Right lobe of liver (tissue), 6 donors: ENCODE results near the gene ACP7. TPM values are rescaled to one million over a fixed set of nuclear protein-coding genes. Genes with fewer than 3 reads are reported as not detected.

Experiments
- ATAC-seq, 4 donors: fragments of 200-7000 bp; cut with Tn5 transposase; one replicate each; pipeline ENCODE4 v1.9.1; 2020; ENCODE audit warnings: mild to moderate bottlenecking in 4 of 4, moderate library complexity in 4 of 4
- DNase-seq, 3 donors: peaks; one replicate each; pipeline ENCODE4 v3.0.0-alpha.2; 2020
- H3K27ac ChIP-seq, 3 donors: fragments of 200-600 bp; one replicate each; pipeline ENCODE4 v1.8.0; 2022
- H3K27me3 ChIP-seq, 2 donors: fragments of 200-600 bp; one replicate each; pipeline ENCODE4 v1.8.0; 2022
- H3K36me3 ChIP-seq, 4 donors: fragments of 200-600 bp; sonication (generic) in 1 of 4; one replicate each; pipeline versions ENCODE4 v1.5.1 to v1.8.0; 2017 to 2022; ENCODE audit warnings: control low read depth in 1 of 4
- H3K4me1 ChIP-seq, 4 donors: fragments of 200-600 bp; sonication (generic) in 1 of 4; one replicate each; pipeline versions ENCODE4 v1.5.1 to v1.8.0; 2017 to 2022; ENCODE audit warnings: control low read depth in 1 of 4
- H3K4me3 ChIP-seq, 3 donors: fragments of 200-600 bp; one replicate each; pipeline ENCODE4 v1.8.0; 2022
- H3K9me3 ChIP-seq, 4 donors: fragments of 200-600 bp; sonication (generic) in 1 of 4; one replicate each; pipeline versions ENCODE4 v1.5.1 to v1.8.0; 2017 to 2022; ENCODE audit warnings: control low read depth in 1 of 4
- CTCF ChIP-seq, 4 donors: fragments of 200-600 bp in 3 of 4; fragments of 450-650 bp in 1 of 4; IDR thresholded peaks; one replicate each; pipeline versions ENCODE4 v1.5.1 to v1.8.0; 2016 to 2022; ENCODE audit warnings: antibody characterized with exemption in 4 of 4, mild to moderate bottlenecking in 2 of 4
- POLR2A ChIP-seq: fragments of 450-650 bp; IDR thresholded peaks from one replicate; pipeline ENCODE4 v1.6.1; 2017; ENCODE audit warnings: antibody characterized with exemption, mild to moderate bottlenecking
- WGBS: methylation state at CpG from one replicate; pipeline ENCODE4 v1.1.6; 2018; ENCODE audit warnings: low coverage, low lambda C conversion rate; ENCODE audit not compliant: insufficient coverage; ENCODE audit errors: missing lambda C conversion rate; 5-methylcytosine and 5-hydroxymethylcytosine counted together
- intact Hi-C, 2 donors: fragments of 100-400 bp; cut with DNase I; formaldehyde crosslinking; loops; one replicate each; pipeline versions ENCODE4 v1.11.2 to v1.14.1; 2022
- total RNA-seq, 6 experiments: library from RNA; depleted of rRNA in 2 of 6; stranded (reverse); fragments of >200 nt in 2 of 6; fragmentation: NEBNext Ultra II Directional in 3 of 6; extraction: Animal tissue kit (Norgen Biotek cat#: 25700) in 3 of 6; gene quantifications; one replicate each; pipeline versions ENCODE4 v1.1.0 to v1.2.4, GENCODE V29; 2016 to 2023
- donor health status: DM: no; HTN: yes; CAD: no.
- donor health status: DM: no; HTN: no; CAD: no.
- donor health status: DM: no; HTN: no; CAD: no.
- donor health status: DM: no; HTN: yes; CAD: no.
- donor health status: DM: no; HTN: yes; CAD: no.

ACP7 gene
- total RNA-seq, 6 experiments from 2014 or later: not detected

DNA sequence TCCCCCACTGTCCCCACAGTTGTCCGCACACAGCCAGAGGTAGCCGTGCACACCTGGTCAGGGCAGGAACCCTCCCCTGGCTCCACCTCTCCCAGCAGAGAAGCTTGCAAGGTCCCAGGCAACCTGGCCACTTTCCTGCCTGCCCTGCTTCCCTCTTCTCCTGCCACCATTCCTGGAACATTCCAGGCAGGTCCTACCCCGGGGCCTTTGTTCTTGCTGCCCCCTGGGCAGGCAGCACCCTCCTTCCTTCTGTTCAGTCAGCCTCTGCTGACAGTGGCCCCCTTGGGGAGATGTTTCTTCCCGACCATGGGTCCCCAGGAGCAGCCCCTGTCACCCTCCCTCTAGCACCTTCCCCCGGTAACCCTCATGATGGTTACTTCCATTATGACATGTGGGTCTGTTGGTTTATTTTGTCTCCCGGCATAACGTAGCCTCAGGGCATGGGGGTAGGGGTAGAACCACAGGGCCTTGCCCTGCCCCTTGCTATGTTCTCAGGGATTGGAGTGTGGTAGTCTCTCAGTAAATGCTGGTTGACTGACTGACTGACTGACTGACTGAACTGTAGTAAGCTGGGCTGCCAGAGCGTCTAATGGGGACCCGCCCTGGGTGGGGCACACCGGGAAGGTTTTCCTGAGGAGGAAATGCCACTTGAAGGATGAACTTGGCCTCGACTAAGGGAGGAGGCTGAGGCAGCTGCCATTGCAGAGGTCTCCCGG is 52.2 kb downstream of the ACP7 start:
- intact Hi-C loops: loop anchor here (10.0 kb wide), 1 partner anchor 48 kb away; no protein-coding TSS in a partner anchor
- Histone ChIP-seq H3K27ac (no peak overlapping the region), H3K36me3 (no peaks in the 10 kb centered on the region), H3K4me3 (no peak overlapping the region), H3K9me3 (no peaks in the 10 kb centered on the region), H3K27me3 (no peaks in the 10 kb centered on the region), H3K4me1 (peaks cover 0 to 9% (median 4%) of the 10 kb centered on the region in 4 donors)
- ATAC-seq (no peak), DNase-seq (no peak)
- WGBS: 90% methylated on average over 9 of the region's 12 CpGs
- TF ChIP-seq CTCF (IDR thresholded peaks at IDR 0.05): no peak
- no peak for TF ChIP-seq POLR2A

DNA sequence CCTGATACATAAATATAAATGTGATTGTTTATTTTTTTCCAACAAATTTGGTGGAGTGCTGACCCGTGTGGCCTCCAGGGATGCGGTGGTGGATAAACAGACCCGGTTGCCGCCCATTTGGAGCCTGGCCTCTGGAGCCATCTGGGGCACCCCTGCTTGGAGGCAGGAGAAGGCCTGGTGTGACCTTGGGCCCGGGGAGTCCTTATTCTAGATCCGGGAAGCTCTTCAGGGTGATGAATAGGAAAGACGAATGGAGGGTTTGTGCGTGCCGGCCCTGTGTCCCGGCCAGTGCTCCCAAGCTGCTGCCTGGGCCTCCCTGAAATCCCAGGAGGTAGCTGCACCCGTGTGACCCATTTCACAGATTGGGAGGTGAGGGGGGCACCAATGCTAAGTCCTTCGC is 53.0 kb downstream of the ACP7 start:
- Histone ChIP-seq H3K9me3 (no peaks in the 10 kb centered on the region), H3K27me3 (no peaks in the 10 kb centered on the region), H3K4me3 (no peak overlapping the region), H3K4me1 (peaks cover 0 to 8% (median 4%) of the 10 kb centered on the region in 4 donors), H3K36me3 (no peaks in the 10 kb centered on the region), H3K27ac (no peak overlapping the region)
- TF ChIP-seq CTCF (IDR thresholded peaks at IDR 0.05) (no peak), POLR2A (no peak)
- intact Hi-C loops: loop anchor here (10.0 kb wide), 1 partner anchor 48 kb away; no protein-coding TSS in a partner anchor
- ATAC-seq (no peak), DNase-seq (no peak)
- 67% methylated on average over 5 of the region's 12 CpGs for WGBS

DNA sequence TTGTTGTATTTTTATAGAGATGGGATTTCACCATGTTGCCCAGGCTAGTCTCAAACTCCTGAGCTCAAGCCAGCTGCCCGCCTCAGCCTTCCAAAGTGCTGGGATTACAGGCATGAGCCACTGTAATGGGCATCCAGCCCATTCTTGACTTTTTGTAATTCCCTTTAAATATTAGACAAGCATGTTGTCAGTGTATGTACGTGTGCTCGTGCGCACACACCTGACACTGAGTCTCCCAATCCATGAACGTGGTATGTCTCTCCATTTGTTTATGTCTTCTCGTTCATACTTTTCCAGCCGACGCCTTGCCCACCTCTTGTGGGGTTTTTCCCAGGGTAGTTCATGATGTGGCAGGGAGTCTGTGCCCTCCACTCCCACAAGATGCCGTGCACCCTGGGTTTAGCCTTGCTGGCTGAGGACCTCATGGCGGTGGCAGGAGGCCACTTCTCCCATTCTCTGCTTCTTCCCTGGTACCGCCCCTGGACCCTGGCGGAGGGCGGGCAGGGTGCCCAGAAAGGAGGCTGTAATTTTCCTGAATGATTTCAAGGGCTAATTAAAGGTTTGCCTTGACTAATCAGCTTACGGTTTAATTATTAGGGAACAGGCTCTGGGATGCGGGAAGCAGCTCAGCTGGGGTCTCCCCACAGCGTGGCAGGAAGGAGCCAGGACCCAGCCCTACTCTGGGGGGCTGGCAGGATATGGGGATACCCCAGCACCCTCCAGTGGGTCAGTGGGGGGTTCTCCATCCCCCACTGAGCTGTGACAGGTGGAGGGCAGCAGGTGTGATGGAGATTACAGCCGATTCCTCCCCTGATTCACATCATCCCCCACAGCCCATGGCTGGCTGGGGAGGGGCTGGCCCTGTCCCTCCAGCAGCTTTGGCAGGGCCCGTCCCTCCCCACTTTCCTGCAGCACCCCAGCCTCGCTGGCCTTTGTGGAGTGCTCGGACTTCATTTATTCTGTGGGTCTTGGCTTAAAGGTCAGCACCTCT is 54.3 kb downstream of the ACP7 start:
- no peak for TF ChIP-seq CTCF (IDR thresholded peaks at IDR 0.05)
- TF ChIP-seq POLR2A: no peak
- Histone ChIP-seq H3K27ac (no peak overlapping the region), H3K4me3 (no peak overlapping the region), H3K9me3 (no peaks in the 10 kb centered on the region), H3K36me3 (no peaks in the 10 kb centered on the region), H3K27me3 (no peaks in the 10 kb centered on the region), H3K4me1 (peaks cover 0 to under 1% (median 0%) of the 10 kb centered on the region in 4 donors)
- DNase-seq (peak in 1 of 3 donors; percentile 36), ATAC-seq (peak in 1 of 4 donors; percentile 9)
- intact Hi-C loops: loop anchor here (10.0 kb wide), 1 partner anchor 46 kb away; no protein-coding TSS in a partner anchor
- 84% methylated on average over 14 of the region's 20 CpGs for WGBS

DNA sequence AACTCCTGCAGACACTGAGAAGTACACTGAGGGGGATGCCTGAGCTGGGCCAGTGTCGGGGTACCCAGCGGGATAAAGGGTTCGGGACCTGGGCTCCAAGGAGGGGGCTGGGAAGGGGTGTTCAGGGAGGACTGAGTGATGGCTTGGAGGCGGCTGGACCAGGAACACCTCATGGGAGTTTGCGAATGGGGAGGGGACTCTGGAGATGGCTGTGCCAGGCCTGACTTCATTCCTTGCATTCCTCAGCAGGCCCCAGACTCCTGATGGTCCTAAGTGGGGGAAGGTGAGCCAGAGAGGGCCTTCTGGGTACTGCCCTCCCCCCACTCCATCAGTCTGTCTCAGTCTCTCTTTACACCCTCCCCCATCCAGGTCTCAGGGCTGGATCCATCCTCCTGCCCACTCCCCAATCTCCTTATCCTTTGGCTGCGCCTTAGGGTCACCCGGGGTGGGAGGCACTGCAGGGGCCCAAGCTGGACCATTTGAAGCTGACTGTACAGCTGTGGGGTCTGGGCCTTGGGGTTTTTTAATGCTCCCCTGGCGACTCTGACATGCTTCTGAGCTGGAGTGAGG is 55.2 kb downstream of the ACP7 start:
- intact Hi-C loops: loop anchor here (10.0 kb wide), 1 partner anchor 45 kb away; no protein-coding TSS in a partner anchor
- H3K36me3 ChIP-seq: no peaks in the 10 kb centered on the region
- WGBS: 83% methylated on average over 5 of the region's 8 CpGs
- no peak overlapping the region for H3K4me3 ChIP-seq
- DNase-seq (peak in 1 of 3 donors; percentile 35), ATAC-seq (peak in 1 of 4 donors; percentile 16)
- peaks cover 0 to 9% (median 3%) of the 10 kb centered on the region in 4 donors for H3K4me1 ChIP-seq
- H3K27me3 ChIP-seq: no peaks in the 10 kb centered on the region
- no peaks in the 10 kb centered on the region for H3K9me3 ChIP-seq
- H3K27ac ChIP-seq: no peak overlapping the region
- TF ChIP-seq POLR2A (no peak), CTCF (IDR thresholded peaks at IDR 0.05) (no peak)
